Measurements from ENCODE around the gene DUOXA2.
"Not testable (repeated sequence)": the region's sequence is repeated elsewhere in the genome, so short reads cannot be mapped to it uniquely, and the experiment has no call there.

DUOXA2 gene

GRCh38 chr15:45114076-45114750 is at the start of gene DUOXA2, which contains the start of gene DUOX2:
Gene DUOXA2, plus strand, starts transcription at chr15:45114326. Its CDS starts 280 bp downstream, at chr15:45114606.
Gene DUOX2, minus strand, starts transcription at chr15:45114172. Its CDS starts 761 bp downstream, at chr15:45113411.
- no peak for DNase-seq

- no peak for DNase-seq
Measured at GRCh38 chr15:45064386-45064785, 49.7 kb upstream of the DUOXA2 start.

DNA sequence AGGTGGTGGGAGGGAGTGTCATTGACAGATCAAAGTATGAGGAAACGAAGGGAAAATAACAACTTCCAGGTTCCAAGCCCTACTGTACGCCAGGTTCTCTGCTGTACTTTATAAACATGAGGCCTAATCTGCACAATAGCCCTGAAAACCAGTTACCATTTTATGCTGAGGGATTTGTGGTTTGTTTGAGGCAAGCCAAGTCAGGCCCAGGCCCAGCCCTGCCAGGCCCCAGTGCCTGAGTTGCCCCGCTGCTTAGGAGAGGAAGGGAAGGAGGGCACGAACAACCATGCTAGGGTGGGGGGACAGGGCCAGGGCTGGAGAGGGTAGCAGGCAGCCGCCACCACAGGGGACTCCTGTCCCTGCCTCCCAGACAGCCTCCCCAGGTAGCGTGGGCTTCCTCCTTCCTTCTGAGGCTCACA is 44.2 kb upstream of the DUOXA2 start:
- DNase-seq, result not testable (repeated sequence)

DNA sequence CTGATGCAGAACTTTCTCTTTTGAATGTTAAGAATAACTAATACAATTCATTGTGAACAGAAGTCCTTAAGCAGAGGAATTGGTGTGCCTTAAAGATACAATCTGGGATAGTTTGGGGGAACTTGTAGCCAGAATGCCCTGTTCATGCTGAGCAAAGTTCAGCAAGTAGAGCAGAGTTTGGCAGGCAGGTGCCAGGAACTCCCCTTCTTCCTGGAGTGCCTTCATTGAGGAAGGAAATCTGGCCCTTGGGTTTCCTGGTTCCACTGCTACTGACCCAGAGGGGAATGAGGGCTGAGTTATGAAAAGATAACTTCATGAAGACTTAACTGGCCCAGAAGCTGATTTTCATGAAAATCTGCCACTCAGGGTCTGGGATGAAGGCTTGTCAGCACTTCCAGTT is 40.5 kb upstream of the DUOXA2 start:
- not testable (repeated sequence) for DNase-seq

- not testable (repeated sequence) for DNase-seq
Measured at GRCh38 chr15:45075440-45076320, 38.4 kb upstream of the DUOXA2 start.

DNA sequence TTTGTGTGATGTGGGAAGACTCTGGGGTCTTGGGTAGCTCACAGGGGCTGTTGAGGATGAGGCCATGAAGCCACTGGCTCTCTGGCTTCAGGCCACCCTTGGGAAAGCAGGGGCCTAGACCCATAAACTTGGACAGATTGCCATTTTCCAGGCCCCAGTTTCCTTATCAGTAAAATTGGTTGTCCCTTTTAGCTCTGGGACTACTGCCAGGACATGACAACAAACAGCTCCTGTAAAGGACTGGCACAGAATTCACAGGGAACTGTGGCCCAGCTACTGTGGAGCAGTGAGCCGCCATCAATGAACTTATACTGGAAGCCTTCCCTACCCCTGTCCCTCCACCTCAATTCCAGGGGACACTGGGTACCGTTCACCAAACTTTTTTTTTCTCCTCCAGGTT is 36.7 kb upstream of the DUOXA2 start:
- DNase-seq, result not testable (repeated sequence)

DNA sequence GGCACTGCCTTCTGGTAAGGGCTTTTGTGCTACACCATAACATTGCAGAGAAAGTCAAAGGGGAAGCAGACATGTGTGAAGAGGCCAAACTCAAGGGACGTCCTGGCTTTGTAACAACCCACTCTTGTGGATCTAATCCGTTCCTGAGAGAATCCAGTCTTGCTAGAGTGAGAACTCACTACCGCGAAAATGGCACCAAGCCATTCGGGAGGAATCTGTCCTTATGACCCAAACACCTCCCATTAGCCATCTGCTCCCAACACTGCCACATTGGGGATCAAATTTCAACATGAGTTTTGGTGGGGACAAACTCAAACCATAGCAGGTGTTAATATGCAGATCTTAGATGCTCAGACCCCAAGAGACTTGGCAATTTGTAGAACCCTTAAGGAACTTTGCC is 34.9 kb upstream of the DUOXA2 start:
- DNase-seq, result not testable (repeated sequence)

GRCh38 chr15:45079628-45080246 is 34.4 kb upstream of the DUOXA2 start:
- DNase-seq, result not testable (repeated sequence)

DNA sequence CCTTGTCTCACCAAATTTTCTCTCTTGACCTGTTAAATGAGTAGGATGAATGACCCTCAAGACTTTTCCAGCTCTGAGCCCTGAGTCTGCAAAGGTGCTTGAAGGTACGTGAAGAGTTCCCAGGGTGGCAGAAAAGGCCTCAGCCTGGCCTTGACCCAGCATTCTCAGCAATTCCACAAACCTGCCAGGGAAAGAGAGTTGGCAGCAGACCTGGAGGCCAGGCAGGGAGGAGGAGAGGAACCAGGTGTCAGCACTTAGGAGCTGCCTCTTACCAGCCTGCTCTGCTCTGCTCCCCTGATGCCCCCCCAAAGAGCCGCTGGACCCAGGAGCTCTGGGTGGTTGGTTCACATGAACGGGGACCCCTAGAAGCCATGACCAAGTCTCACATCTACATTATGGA is 33.5 kb upstream of the DUOXA2 start:
- DNase-seq, result not testable (repeated sequence)

DNA sequence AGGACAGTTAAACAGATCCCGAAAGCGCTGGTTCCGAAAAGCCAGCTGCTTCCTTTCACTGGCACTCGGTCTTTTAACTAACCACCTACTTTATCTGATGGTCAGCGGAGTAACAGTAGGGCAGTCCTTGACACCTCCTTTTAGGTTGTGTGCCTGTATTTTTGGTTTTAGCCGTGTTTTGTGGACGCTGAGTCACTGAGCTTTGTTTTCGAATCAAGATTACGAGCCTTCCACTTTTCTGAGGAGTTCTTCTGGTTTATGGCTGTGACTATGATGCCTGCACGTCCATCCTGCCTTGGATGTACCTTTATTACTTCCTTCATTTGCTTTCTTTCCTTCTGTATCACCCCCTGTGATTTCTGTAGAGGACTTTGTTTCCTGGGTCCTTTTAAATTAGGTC is 31.7 kb upstream of the DUOXA2 start:
- not testable (repeated sequence) for DNase-seq

GRCh38 chr15:45083223-45083622 is 30.9 kb upstream of the DUOXA2 start:
- DNase-seq, result no peak

DNA sequence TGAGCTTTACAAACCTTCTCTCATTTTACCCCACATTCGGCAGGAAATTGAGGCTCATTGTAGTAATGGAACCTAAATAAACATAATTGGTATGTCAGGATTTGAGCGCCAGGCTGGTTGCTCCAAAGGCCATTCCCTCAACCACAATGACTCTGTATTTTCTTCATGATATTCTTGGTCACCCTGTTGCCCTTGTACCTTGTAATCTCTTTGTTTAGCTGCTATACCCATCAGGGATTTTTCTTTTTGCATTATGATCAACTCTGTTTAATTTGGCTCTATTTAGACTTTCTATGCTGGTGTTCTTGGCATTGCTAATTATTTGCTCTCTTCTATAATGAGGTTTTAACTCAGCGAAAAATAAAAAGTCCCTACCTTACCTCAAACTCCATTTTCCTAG is 30.0 kb upstream of the DUOXA2 start:
- DNase-seq, result no peak

- DNase-seq, result peak; percentile 15
Measured at GRCh38 chr15:45087513-45087912, 26.6 kb upstream of the DUOXA2 start.

- no peak for DNase-seq
Measured at GRCh38 chr15:45088801-45089711, 25.1 kb upstream of the DUOXA2 start.

GRCh38 chr15:45089712-45090373 is 24.3 kb upstream of the DUOXA2 start:
- no peak for DNase-seq

DNA sequence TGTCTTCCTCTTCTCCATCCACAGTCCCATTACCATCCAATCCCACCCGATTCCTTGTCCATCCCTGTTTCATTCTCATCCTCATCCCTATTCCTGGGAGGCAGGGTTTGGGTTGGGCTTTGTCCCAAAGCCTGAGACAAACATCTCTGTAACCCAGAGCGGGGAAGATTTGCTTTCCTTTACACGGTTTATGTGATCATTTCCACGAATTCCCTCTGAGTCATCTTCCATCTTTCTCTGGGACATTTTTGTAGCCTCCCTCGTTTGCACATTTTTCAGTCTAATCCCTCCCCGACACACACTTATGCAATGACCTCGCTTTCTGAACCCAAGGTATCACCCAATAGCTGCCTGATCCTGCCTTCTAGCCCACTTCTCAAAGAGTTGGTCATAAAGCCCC is 23.0 kb upstream of the DUOXA2 start:
- no peak for DNase-seq

DNA sequence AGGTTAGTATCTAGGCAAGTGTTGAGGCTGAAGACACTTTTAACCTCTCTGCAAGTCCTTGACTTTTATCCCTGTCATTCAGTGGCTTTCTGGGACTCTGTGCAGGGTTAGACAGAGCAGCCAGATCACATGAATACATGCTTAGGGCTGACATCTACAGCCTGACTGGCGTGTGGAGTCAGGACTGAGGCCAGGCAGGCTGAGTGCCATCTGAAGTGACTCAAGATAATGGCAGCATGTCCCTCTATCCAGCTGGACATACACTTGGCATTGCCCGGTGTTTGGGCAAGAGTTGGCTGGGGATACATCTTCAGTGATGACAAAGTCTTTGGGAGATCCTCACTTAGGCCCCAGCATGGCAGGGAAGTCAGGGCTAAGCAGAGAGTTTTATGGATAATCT is 22.6 kb upstream of the DUOXA2 start:
- no peak for DNase-seq

DNA sequence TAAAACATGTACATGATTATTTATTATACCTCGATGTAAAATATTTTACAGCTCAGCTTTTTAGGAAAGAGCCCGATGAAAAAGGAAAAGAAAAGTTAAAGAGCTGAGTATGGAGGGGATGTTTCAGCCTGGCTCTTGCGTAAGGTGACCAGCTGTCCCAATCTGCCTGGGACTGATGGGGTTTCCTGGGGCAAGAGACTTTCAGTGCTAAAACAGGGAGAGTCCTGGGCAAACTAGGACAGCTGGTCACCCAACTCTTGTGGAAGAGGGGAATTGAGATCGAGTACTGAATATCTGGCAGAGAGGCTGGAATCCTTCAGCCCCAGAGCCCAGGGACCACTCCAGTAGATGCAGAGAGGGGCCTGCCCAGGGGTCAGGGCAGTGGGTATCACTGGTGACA is 21.1 kb upstream of the DUOXA2 start:
- no peak for DNase-seq

DNA sequence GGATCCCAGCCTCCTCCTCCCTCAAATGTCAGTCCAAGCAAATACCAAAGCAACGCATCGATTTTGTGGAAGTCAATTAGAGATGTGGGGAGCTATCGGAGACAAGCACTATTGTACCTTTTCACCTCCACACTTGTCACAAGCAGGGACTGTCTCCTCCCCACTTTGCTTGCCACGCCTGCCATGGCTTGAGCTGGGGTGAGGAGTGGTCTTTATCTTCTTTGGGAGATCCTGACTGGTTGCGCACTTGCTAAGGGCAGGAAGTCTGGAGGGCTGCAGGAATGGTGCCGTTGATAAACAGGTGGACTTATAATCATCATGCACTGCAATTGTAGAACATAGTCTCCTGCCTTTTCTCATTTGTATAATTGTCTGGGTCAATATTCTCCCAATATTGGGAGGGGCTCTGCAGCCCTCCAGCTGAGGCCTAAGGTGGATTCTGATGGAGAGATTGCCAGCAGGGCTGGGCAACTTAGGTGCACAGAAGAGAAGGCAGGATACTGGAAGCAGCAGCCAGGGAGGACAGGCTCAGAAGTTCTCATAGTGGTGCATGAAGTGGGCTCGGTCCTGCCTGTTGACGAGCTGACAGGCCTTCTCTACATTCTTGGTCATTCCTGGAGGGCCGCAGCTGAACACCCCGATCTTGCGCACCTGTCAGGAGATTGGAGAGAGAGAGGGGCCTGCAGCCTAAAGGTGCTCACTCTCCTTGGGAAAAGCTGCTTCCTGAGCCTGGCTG is 20.3 kb upstream of the DUOXA2 start:
- no peak for DNase-seq

- no peak for DNase-seq
Measured at GRCh38 chr15:45094358-45094730, 19.8 kb upstream of the DUOXA2 start.

DNA sequence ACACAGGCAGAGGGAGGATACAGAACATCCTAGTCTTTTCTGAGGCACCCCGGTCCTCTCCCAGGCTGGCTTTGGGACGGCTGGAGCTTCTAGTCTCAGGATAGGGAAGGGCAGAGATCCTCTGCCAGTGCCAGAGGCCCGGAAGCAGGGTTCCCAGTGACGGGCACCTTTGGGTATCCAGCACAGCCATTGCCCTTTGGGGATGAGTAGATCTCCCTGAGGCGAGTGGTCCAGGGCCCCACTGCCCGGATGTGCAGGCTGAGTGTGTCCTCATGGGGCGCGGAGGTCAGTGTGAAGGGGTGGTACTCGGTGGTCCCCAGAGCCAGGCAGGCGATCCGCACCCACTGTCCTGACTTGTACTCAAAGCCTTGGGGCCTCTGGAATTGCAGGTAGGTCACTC is 18.5 kb upstream of the DUOXA2 start:
- no peak for DNase-seq
